HEK293 (cell line): ENCODE data around the gene ARHGEF28.
A peak's percentile ranks its signal among the peaks of the same experiment; 100 is the strongest.

ENCODE experiments used
- CTCF ChIA-PET: fragments of 350-600 bp; formaldehyde crosslinking; extraction: SDS; loops from one replicate; lab custom pipeline; 2021; ENCODE audit warnings: antibody characterized with exemption; lab: Yijun Ruan, JAX
- POLR2A ChIA-PET: fragments of 300-600 bp; formaldehyde crosslinking; extraction: SDS; loops from one replicate; lab custom pipeline; 2020; ENCODE audit warnings: antibody characterized with exemption, inconsistent platforms; lab: Yijun Ruan, JAX
- H3K27ac ChIP-seq: fragments of 200-500 bp; sonication (Bioruptor generic); 2 replicates; pipeline ENCODE4 v1.5.1; 2014; ENCODE audit warnings: low read depth, low read length, control low read depth, inconsistent platforms; ENCODE audit errors: extremely low read depth
- H3K36me3 ChIP-seq, 2 experiments: fragments of 200-500 bp in 1 of 2; sonication (Bioruptor generic) in 1 of 2; 1 replicate in 1 of 2; 2 replicates in 1 of 2; pipeline ENCODE4 v1.5.1; 2014 to 2017; ENCODE audit warnings: inconsistent platforms in 2 of 2, low read length in 2 of 2; ENCODE audit not compliant: control insufficient read depth in 2 of 2, insufficient read depth in 1 of 2
- H3K4me1 ChIP-seq: fragments of 200-500 bp; sonication (Bioruptor generic); 2 replicates; pipeline ENCODE4 v1.5.1; 2014; ENCODE audit warnings: mild to moderate bottlenecking, low read length, inconsistent platforms; ENCODE audit not compliant: control insufficient read depth, insufficient read depth
- H3K4me3 ChIP-seq: 2 replicates; pipeline ENCODE4 v1.5.1; 2011; ENCODE audit warnings: low read depth, mild to moderate bottlenecking, control low read depth, low read length, moderate library complexity
- H3K9me3 ChIP-seq: fragments of 200-500 bp; sonication (Bioruptor generic); 2 replicates; pipeline ENCODE4 v1.5.1; 2014; ENCODE audit warnings: low read depth, low read length, inconsistent platforms; ENCODE audit not compliant: control insufficient read depth, insufficient read depth
- GLI4 ChIP-seq: fragments of 450-650 bp; formaldehyde crosslinking; IDR thresholded peaks from 2 replicates; pipeline ENCODE4 v1.5.1; 2016; ENCODE audit warnings: missing biosample characterization, missing genetic modification characterization
- HOXC10 ChIP-seq: sonication (generic); formaldehyde crosslinking; IDR thresholded peaks from 2 replicates; pipeline ENCODE4 v1.8.1; 2023; ENCODE audit warnings: mild to moderate bottlenecking, missing genetic modification reagents
- HOXD13 ChIP-seq: sonication (generic); formaldehyde crosslinking; IDR thresholded peaks from 2 replicates; pipeline ENCODE4 v1.8.0; 2022; ENCODE audit warnings: missing genetic modification reagents, borderline replicate concordance
- KLF16 ChIP-seq: fragments of 450-650 bp; formaldehyde crosslinking; IDR thresholded peaks from 2 replicates; pipeline ENCODE4 v1.5.1; 2017; ENCODE audit warnings: missing biosample characterization, missing genetic modification characterization
- KLF7 ChIP-seq: fragments of 450-650 bp; formaldehyde crosslinking; IDR thresholded peaks from 2 replicates; pipeline ENCODE4 v1.5.1; 2016; ENCODE audit warnings: missing biosample characterization, missing genetic modification characterization, borderline replicate concordance
- TRIM28 ChIP-seq: IDR thresholded peaks from 2 replicates; pipeline ENCODE4 v1.6.1; 2011; ENCODE audit warnings: low read length, control low read depth, borderline replicate concordance
- YY1 ChIP-seq: fragments of 450-650 bp; formaldehyde crosslinking; IDR thresholded peaks from 2 replicates; pipeline ENCODE4 v1.5.1; 2018; ENCODE audit warnings: missing biosample characterization, missing genetic modification characterization
- YY2 ChIP-seq: fragments of 450-650 bp; formaldehyde crosslinking; IDR thresholded peaks from 2 replicates; pipeline ENCODE4 v1.5.1; 2016; ENCODE audit warnings: missing biosample characterization, missing genetic modification characterization
- ZBTB20 ChIP-seq: fragments of 450-650 bp; formaldehyde crosslinking; IDR thresholded peaks from 2 replicates; pipeline ENCODE4 v1.5.1; 2016; ENCODE audit warnings: missing biosample characterization, missing genetic modification characterization
- ZBTB26 ChIP-seq: fragments of 450-650 bp; formaldehyde crosslinking; optimal IDR thresholded peaks from 2 replicates; pipeline ENCODE3; 2016; ENCODE audit warnings: missing biosample characterization, mild to moderate bottlenecking, missing genetic modification characterization
- ZNF121 ChIP-seq: fragments of 450-650 bp; formaldehyde crosslinking; IDR thresholded peaks from 2 replicates; pipeline ENCODE4 v1.5.1; 2016; ENCODE audit warnings: missing biosample characterization, missing genetic modification characterization
- ZNF133 ChIP-seq: fragments of 450-650 bp; formaldehyde crosslinking; IDR thresholded peaks from 2 replicates; pipeline ENCODE4 v1.5.1; 2016; ENCODE audit warnings: missing biosample characterization, missing genetic modification characterization
- ZNF138 ChIP-seq: fragments of 450-650 bp; formaldehyde crosslinking; IDR thresholded peaks from 2 replicates; pipeline ENCODE4 v1.5.1; 2016; ENCODE audit warnings: missing biosample characterization, missing genetic modification characterization, borderline replicate concordance
- ZNF169 ChIP-seq: fragments of 450-650 bp; formaldehyde crosslinking; IDR thresholded peaks from 2 replicates; pipeline ENCODE4 v1.5.1; 2016; ENCODE audit warnings: missing biosample characterization, missing genetic modification characterization
- ZNF184 ChIP-seq: fragments of 450-650 bp; IDR thresholded peaks from 2 replicates; pipeline ENCODE4 v1.5.1; 2018; ENCODE audit warnings: missing biosample characterization, mild to moderate bottlenecking, missing genetic modification characterization
- ZNF19 ChIP-seq: fragments of 450-650 bp; formaldehyde crosslinking; IDR thresholded peaks from 2 replicates; pipeline ENCODE4; 2016; ENCODE audit warnings: missing biosample characterization, missing genetic modification characterization, low read depth
- ZNF2 ChIP-seq: fragments of 450-650 bp; formaldehyde crosslinking; IDR thresholded peaks from 2 replicates; pipeline ENCODE4 v1.5.1; 2016; ENCODE audit warnings: missing biosample characterization, missing genetic modification characterization
- ZNF366 ChIP-seq: fragments of 450-650 bp; formaldehyde crosslinking; conservative IDR thresholded peaks from 2 replicates; pipeline ENCODE4 v1.5.1; 2016; ENCODE audit warnings: missing biosample characterization, missing genetic modification characterization
- ZNF426 ChIP-seq: fragments of 450-650 bp; formaldehyde crosslinking; IDR thresholded peaks from 2 replicates; pipeline ENCODE4 v1.5.1; 2017; ENCODE audit warnings: missing biosample characterization, missing genetic modification characterization, mild to moderate bottlenecking, inconsistent platforms, moderate library complexity
- ZNF488 ChIP-seq: fragments of 450-650 bp; formaldehyde crosslinking; IDR thresholded peaks from 2 replicates; pipeline ENCODE4 v1.5.1; 2016; ENCODE audit warnings: missing biosample characterization, missing genetic modification characterization
- ZNF558 ChIP-seq: fragments of 450-650 bp; formaldehyde crosslinking; IDR thresholded peaks from 2 replicates; pipeline ENCODE4 v1.5.1; 2016; ENCODE audit warnings: missing biosample characterization, missing genetic modification characterization
- ZNF626 ChIP-seq: fragments of 450-650 bp; sonication (Bioruptor Pico); formaldehyde crosslinking; IDR thresholded peaks from 2 replicates; pipeline ENCODE4 v1.5.1; 2018; ENCODE audit warnings: missing biosample characterization, missing genetic modification characterization, inconsistent platforms
- ZNF660 ChIP-seq: fragments of 450-650 bp; IDR thresholded peaks from 2 replicates; pipeline ENCODE4 v1.5.1; 2018; ENCODE audit warnings: missing biosample characterization, mild to moderate bottlenecking, missing genetic modification characterization
- ZNF664 ChIP-seq: fragments of 450-650 bp; formaldehyde crosslinking; IDR thresholded peaks from 2 replicates; pipeline ENCODE4 v1.5.1; 2016; ENCODE audit warnings: missing biosample characterization, missing genetic modification characterization
- ZNF701 ChIP-seq: fragments of 450-650 bp; formaldehyde crosslinking; IDR thresholded peaks from 2 replicates; pipeline ENCODE4 v1.5.1; 2016; ENCODE audit warnings: missing biosample characterization, missing genetic modification characterization
- ZNF785 ChIP-seq: fragments of 450-650 bp; formaldehyde crosslinking; IDR thresholded peaks from 2 replicates; pipeline ENCODE4 v1.5.1; 2016; ENCODE audit warnings: missing biosample characterization, missing genetic modification characterization
- ZSCAN4 ChIP-seq: fragments of 450-650 bp; formaldehyde crosslinking; IDR thresholded peaks from 2 replicates; pipeline ENCODE4 v1.5.1; 2017; ENCODE audit warnings: missing biosample characterization, missing genetic modification characterization
- ZXDB ChIP-seq: fragments of 450-650 bp; formaldehyde crosslinking; IDR thresholded peaks from 2 replicates; pipeline ENCODE4 v1.5.1; 2016; ENCODE audit warnings: missing biosample characterization, missing genetic modification characterization

Gene ARHGEF28

GRCh38 chr5:73642344-73642743, 16.3 kb downstream of the ARHGEF28 start:
- no peak overlapping the region for H3K27ac ChIP-seq
- TF ChIP-seq ZNF121 (tag by site-specific recombination) (no peak), ZNF558 (no peak), ZNF2 (tag by site-specific recombination) (no peak)
- no peaks in the 10 kb centered on the region for H3K36me3 ChIP-seq
- H3K4me1 ChIP-seq, result peaks cover 31% of the 10 kb centered on the region
- CTCF ChIA-PET, result no interaction called here
- POLR2A ChIA-PET, result interaction anchor here (1.1 kb wide), 1 partner anchor 34 kb away, joined by 3 read pairs; no protein-coding TSS in a partner anchor
- no peak overlapping the region for H3K4me3 ChIP-seq
- H3K9me3 ChIP-seq, result no peaks in the 10 kb centered on the region

- peak; percentile 80 for TF ChIP-seq ZBTB20 (tag by site-specific recombination)
- TF ChIP-seq GLI4 (tag by site-specific recombination), result no peak
- TF ChIP-seq ZNF184 (tag by site-specific recombination), result no peak
- TF ChIP-seq, all 188 proteins: peak for 1
- no peak overlapping the region for H3K4me3 ChIP-seq
- POLR2A ChIA-PET, result no interaction called here
- CTCF ChIA-PET, result no interaction called here
- no peak overlapping the region for H3K27ac ChIP-seq
- no peaks in the 10 kb centered on the region for H3K9me3 ChIP-seq
- H3K4me1 ChIP-seq, result peaks cover 17% of the 10 kb centered on the region
- no peaks in the 10 kb centered on the region for H3K36me3 ChIP-seq
Observed at GRCh38 chr5:73644385-73644963, 18.5 kb downstream of the ARHGEF28 start.

GRCh38 chr5:73647721-73648120, 21.7 kb downstream of the ARHGEF28 start:
- H3K4me1 ChIP-seq, result no peaks in the 10 kb centered on the region
- ChIA-PET CTCF (interaction anchor here (0.6 kb wide), 1 partner anchor 644 kb away, joined by 3 read pairs; no protein-coding TSS in a partner anchor), POLR2A (no interaction called here)
- H3K9me3 ChIP-seq, result no peaks in the 10 kb centered on the region
- no peak for TF ChIP-seq ZNF138 (tag by site-specific recombination)
- TF ChIP-seq ZNF701 (tag by site-specific recombination), result no peak
- no peak for TF ChIP-seq ZXDB (tag by site-specific recombination)
- TF ChIP-seq HOXD13 (CRISPR knock-in tag), result no peak
- TF ChIP-seq ZNF133 (tag by site-specific recombination), result no peak
- TF ChIP-seq KLF7 (tag by site-specific recombination), result no peak
- no peak for TF ChIP-seq TRIM28
- no peak for TF ChIP-seq ZNF785
- no peak for TF ChIP-seq ZNF169 (tag by site-specific recombination)
- no peak for TF ChIP-seq HOXC10 (CRISPR knock-in tag)
- no peak for TF ChIP-seq ZNF664 (tag by site-specific recombination)
- no peak for TF ChIP-seq ZSCAN4
- no peak for TF ChIP-seq ZNF660
- no peak for TF ChIP-seq YY1 (tag by site-specific recombination)
- no peak for TF ChIP-seq KLF16 (tag by site-specific recombination)
- H3K4me3 ChIP-seq, result no peak overlapping the region
- no peaks in the 10 kb centered on the region for H3K36me3 ChIP-seq
- H3K27ac ChIP-seq, result no peak overlapping the region

GRCh38 chr5:73648515-73648914, 22.5 kb downstream of the ARHGEF28 start:
- H3K9me3 ChIP-seq, result no peaks in the 10 kb centered on the region
- no peak overlapping the region for H3K4me3 ChIP-seq
- no peaks in the 10 kb centered on the region for H3K36me3 ChIP-seq
- ChIA-PET CTCF (no interaction called here), POLR2A (no interaction called here)
- H3K27ac ChIP-seq, result no peak overlapping the region
- no peaks in the 10 kb centered on the region for H3K4me1 ChIP-seq
- TF ChIP-seq ZNF19 (tag by site-specific recombination) (no peak), ZBTB26 (tag by site-specific recombination) (no peak), YY2 (tag by site-specific recombination) (no peak), ZNF626 (tag by site-specific recombination) (no peak), ZNF426 (no peak), ZNF366 (tag by site-specific recombination) (no peak), ZNF488 (tag by site-specific recombination) (no peak)
